Cortex of kidney (tissue), 1 donor: Measurements from ENCODE around the gene MAN1B1.
"Not testable (repeated sequence)": the region's sequence is repeated elsewhere in the genome, so short reads cannot be mapped to it uniquely, and the experiment has no call there.

Source experiments
- DNase-seq: peaks from one replicate; lab custom pipeline; 2025; lab: John Stamatoyannopoulos, UW

MAN1B1 gene

GRCh38 chr9:137128862-137129455 is 42.2 kb downstream of the MAN1B1 start:
- DNase-seq: no peak

GRCh38 chr9:137129456-137130175 is 42.8 kb downstream of the MAN1B1 start:
- DNase-seq: peak; percentile 43

GRCh38 chr9:137130176-137130755 is 43.5 kb downstream of the MAN1B1 start:
- no peak for DNase-seq

GRCh38 chr9:137134191-137134590 is 47.4 kb downstream of the MAN1B1 start:
- DNase-seq: no peak

GRCh38 chr9:137135154-137135553 is 48.4 kb downstream of the MAN1B1 start:
- DNase-seq: not testable (repeated sequence)

- no peak for DNase-seq
Observed at GRCh38 chr9:137136261-137136880, 49.6 kb downstream of the MAN1B1 start.

- DNase-seq: no peak
Observed at GRCh38 chr9:137136881-137137607, 50.3 kb downstream of the MAN1B1 start.

- no peak for DNase-seq
Observed at GRCh38 chr9:137138058-137138721, 51.4 kb downstream of the MAN1B1 start.

GRCh38 chr9:137138722-137139467 is 52.1 kb downstream of the MAN1B1 start, which contains the start of gene GRIN1:
Gene GRIN1 (plus strand): TSS chr9:137139154. CDS start chr9:137139487, 333 bp downstream.
- DNase-seq: no peak

GRCh38 chr9:137139468-137140150 is 52.8 kb downstream of the MAN1B1 start:
- no peak for DNase-seq

GRCh38 chr9:137140151-137141012 is 53.6 kb downstream of the MAN1B1 start:
- no peak for DNase-seq

GRCh38 chr9:137141050-137141810 is 54.4 kb downstream of the MAN1B1 start:
- DNase-seq: no peak

GRCh38 chr9:137141976-137142936 is 55.5 kb downstream of the MAN1B1 start:
- DNase-seq: no peak

- no peak for DNase-seq
Observed at GRCh38 chr9:137143459-137143858, 56.7 kb downstream of the MAN1B1 start.

- no peak for DNase-seq
Observed at GRCh38 chr9:137145731-137146526, 59.1 kb downstream of the MAN1B1 start.

- DNase-seq: no peak
Observed at GRCh38 chr9:137146527-137146918, 59.7 kb downstream of the MAN1B1 start.
